Mesendoderm (in vitro differentiated cells): ENCODE measurements around the gene DNHD1.

ENCODE experiments used
- DNase-seq: peaks from one replicate; pipeline ENCODE4 v3.0.0; 2013
- H2AK5ac ChIP-seq: 2 replicates; pipeline ENCODE4 v1.6.1; 2013; ENCODE audit warnings: low read length, inconsistent platforms
- H2BK120ac ChIP-seq: 2 replicates; pipeline ENCODE4 v1.6.1; 2013; ENCODE audit warnings: low read depth, mild to moderate bottlenecking, low read length, moderate library complexity, mixed read lengths
- H2BK15ac ChIP-seq: replicated peaks from 2 replicates; pipeline ENCODE4 v1.6.1; 2013; ENCODE audit warnings: low read depth, mild to moderate bottlenecking, moderate library complexity
- H2BK5ac ChIP-seq: 2 replicates; pipeline ENCODE4 v1.6.1; 2013; ENCODE audit warnings: low read length, inconsistent platforms
- H3K18ac ChIP-seq: 2 replicates; pipeline ENCODE4 v1.6.1; 2013; ENCODE audit warnings: mild to moderate bottlenecking, low read length, mixed read lengths
- H3K23ac ChIP-seq: one replicate; pipeline ENCODE4 v1.6.1; 2013; ENCODE audit warnings: low read length
- H3K27ac ChIP-seq: 2 replicates; pipeline ENCODE4 v1.5.1; 2013; ENCODE audit warnings: low read depth, mild to moderate bottlenecking, inconsistent platforms, low read length, moderate library complexity
- H3K27me3 ChIP-seq: 2 replicates; pipeline ENCODE4 v1.6.1; 2013; ENCODE audit warnings: low read length, control low read depth, mild to moderate bottlenecking, inconsistent platforms; ENCODE audit not compliant: insufficient read depth, poor library complexity
- H3K36me3 ChIP-seq: 2 replicates; pipeline ENCODE4 v1.6.1; 2013; ENCODE audit warnings: low read length, inconsistent platforms; ENCODE audit not compliant: control insufficient read depth, insufficient read depth
- H3K4ac ChIP-seq: one replicate; pipeline ENCODE4 v1.6.1; 2013; ENCODE audit warnings: low read depth, mild to moderate bottlenecking, low read length, moderate library complexity
- H3K4me1 ChIP-seq: 2 replicates; pipeline ENCODE4 v1.6.1; 2013; ENCODE audit warnings: low read depth, low read length, inconsistent platforms; ENCODE audit not compliant: control insufficient read depth
- H3K4me2 ChIP-seq: 2 replicates; pipeline ENCODE4 v1.6.1; 2013; ENCODE audit warnings: low read length
- H3K4me3 ChIP-seq: 2 replicates; pipeline ENCODE4 v1.5.1; 2013; ENCODE audit warnings: mild to moderate bottlenecking, low read length
- H3K56ac ChIP-seq: one replicate; pipeline ENCODE4 v1.6.1; 2013; ENCODE audit warnings: low read length
- H3K79me1 ChIP-seq: 2 replicates; pipeline ENCODE4 v1.6.1; 2013; ENCODE audit warnings: low read length, inconsistent platforms
- H3K79me2 ChIP-seq: 2 replicates; pipeline ENCODE4 v1.6.1; 2013; ENCODE audit warnings: mild to moderate bottlenecking, low read length; ENCODE audit not compliant: control insufficient read depth, insufficient read depth
- H3K9ac ChIP-seq: 2 replicates; pipeline ENCODE4 v1.6.1; 2013; ENCODE audit warnings: low read length, inconsistent platforms
- H4K5ac ChIP-seq: one replicate; pipeline ENCODE4 v1.6.1; 2013; ENCODE audit warnings: low read length
- H4K8ac ChIP-seq: one replicate; pipeline ENCODE4 v1.6.1; 2013; ENCODE audit warnings: low read depth, mild to moderate bottlenecking, control low read depth, low read length, moderate library complexity
- WGBS: extraction: QIAGEN DNeasy Blood & Tissue Kit; methylation state at CpG from one replicate; pipeline ENCODE4 v1.1.7; 2013; ENCODE audit warnings: low lambda C conversion rate, missing lambda C conversion rate; ENCODE audit not compliant: insufficient coverage; ENCODE audit errors: extremely low coverage; 5-methylcytosine and 5-hydroxymethylcytosine counted together

DNHD1 gene

DNA sequence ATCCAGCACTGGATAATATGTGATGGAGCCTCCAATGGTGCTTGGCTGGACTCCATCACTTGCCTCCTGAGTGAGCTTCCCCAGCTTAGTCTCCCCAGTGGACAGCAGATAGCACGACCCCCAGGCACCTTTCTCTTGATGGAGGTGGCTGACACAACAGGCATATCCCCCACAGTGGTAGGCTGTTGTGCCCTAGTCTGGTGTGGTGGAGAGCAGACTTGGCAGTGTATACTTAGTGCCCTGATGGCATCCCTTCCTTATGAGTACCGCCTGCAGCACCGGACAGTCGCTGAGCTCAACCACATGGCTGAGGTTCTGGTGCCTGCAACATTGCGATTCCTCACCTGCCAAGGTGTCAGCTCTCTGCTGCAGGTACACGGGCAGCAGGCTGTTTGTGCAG, 50.1 kb downstream of the DNHD1 start:
- no peak overlapping the region for H3K4me2 ChIP-seq
- H3K27me3 ChIP-seq: no peaks in the 10 kb centered on the region
- no peaks in the 10 kb centered on the region for H3K4me1 ChIP-seq
- no peak overlapping the region for H4K8ac ChIP-seq
- no peak overlapping the region for H2AK5ac ChIP-seq
- no peaks in the 10 kb centered on the region for H3K36me3 ChIP-seq
- H3K4ac ChIP-seq: no peak overlapping the region
- H3K56ac ChIP-seq: no peak overlapping the region
- no peaks in the 10 kb centered on the region for H3K79me1 ChIP-seq
- no peak overlapping the region for H3K27ac ChIP-seq
- H3K79me2 ChIP-seq: no peaks in the 10 kb centered on the region
- H3K23ac ChIP-seq: no peak overlapping the region
- no peak overlapping the region for H4K5ac ChIP-seq
- H3K4me3 ChIP-seq: no peak overlapping the region
- no peak overlapping the region for H2BK5ac ChIP-seq
- H3K9ac ChIP-seq: no peak overlapping the region
- H2BK15ac ChIP-seq: no peak overlapping the region
- WGBS: no CpG with 5 or more reads among the region's 6 CpGs
- H2BK120ac ChIP-seq: no peak overlapping the region
- no peak overlapping the region for H3K18ac ChIP-seq
- no peak for DNase-seq

DNA sequence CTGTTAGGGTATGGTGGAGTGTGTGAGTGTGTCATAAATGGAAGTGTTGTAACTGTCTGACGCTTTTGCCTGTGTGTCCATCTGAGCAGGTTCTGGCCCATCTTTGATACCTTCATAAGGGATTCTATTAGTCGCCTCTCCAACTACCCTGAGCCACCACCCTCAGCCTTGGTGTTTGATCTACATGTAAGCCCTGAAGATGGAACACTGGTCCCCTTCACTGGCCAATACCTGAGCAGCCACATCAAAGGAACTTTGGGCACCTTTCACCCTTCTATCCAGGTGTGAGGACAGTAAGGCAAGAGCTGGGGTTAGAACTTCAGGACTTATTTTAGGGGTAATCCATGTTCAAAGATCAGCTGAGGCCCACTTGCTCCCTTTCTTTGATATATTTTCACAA, 51.0 kb downstream of the DNHD1 start:
- Histone ChIP-seq H3K79me2 (no peaks in the 10 kb centered on the region), H3K4ac (no peak overlapping the region), H2BK120ac (no peak overlapping the region), H3K23ac (no peak overlapping the region), H3K18ac (no peak overlapping the region), H3K4me2 (no peak overlapping the region), H4K5ac (no peak overlapping the region), H3K36me3 (no peaks in the 10 kb centered on the region), H4K8ac (no peak overlapping the region), H2BK5ac (no peak overlapping the region), H3K27me3 (no peaks in the 10 kb centered on the region), H3K9ac (no peak overlapping the region), H3K27ac (no peak overlapping the region), H3K56ac (no peak overlapping the region), H2BK15ac (no peak overlapping the region), H3K4me3 (no peak overlapping the region), H2AK5ac (no peak overlapping the region), H3K79me1 (no peaks in the 10 kb centered on the region), H3K4me1 (no peaks in the 10 kb centered on the region)
- no CpG with 5 or more reads among the region's 2 CpGs for WGBS
- DNase-seq: no peak

DNA sequence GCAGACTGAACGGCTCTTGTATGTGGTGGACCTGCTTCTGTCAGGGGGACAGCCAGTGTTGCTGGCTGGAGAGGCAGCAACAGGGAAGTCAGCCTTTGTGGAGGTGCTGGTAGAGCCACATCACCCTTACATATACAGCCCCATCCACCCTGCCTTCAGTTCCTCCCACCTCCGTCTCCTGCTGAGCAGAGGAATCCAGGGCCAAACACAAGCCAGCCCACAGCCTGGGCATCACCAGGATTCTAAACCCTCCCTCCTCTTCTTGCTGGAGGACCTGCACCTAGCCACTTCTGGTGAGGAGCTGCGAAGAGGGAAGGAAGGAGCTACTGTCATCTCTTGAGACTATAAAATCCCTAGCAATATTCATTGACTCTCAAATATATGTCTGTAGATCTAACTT, 51.6 kb downstream of the DNHD1 start:
- no peak overlapping the region for H2BK120ac ChIP-seq
- H3K4me2 ChIP-seq: no peak overlapping the region
- H3K79me1 ChIP-seq: no peaks in the 10 kb centered on the region
- no peak overlapping the region for H2AK5ac ChIP-seq
- no peak overlapping the region for H2BK15ac ChIP-seq
- H3K4me1 ChIP-seq: no peaks in the 10 kb centered on the region
- DNase-seq: no peak
- no peak overlapping the region for H2BK5ac ChIP-seq
- no CpG with 5 or more reads among the region's 3 CpGs for WGBS
- H3K23ac ChIP-seq: no peak overlapping the region
- H3K9ac ChIP-seq: no peak overlapping the region
- no peaks in the 10 kb centered on the region for H3K36me3 ChIP-seq
- no peaks in the 10 kb centered on the region for H3K27me3 ChIP-seq
- no peak overlapping the region for H4K5ac ChIP-seq
- H3K4me3 ChIP-seq: no peak overlapping the region
- no peak overlapping the region for H3K4ac ChIP-seq
- H3K27ac ChIP-seq: no peak overlapping the region
- H3K56ac ChIP-seq: no peak overlapping the region
- no peaks in the 10 kb centered on the region for H3K79me2 ChIP-seq
- H3K18ac ChIP-seq: no peak overlapping the region
- H4K8ac ChIP-seq: no peak overlapping the region

DNA sequence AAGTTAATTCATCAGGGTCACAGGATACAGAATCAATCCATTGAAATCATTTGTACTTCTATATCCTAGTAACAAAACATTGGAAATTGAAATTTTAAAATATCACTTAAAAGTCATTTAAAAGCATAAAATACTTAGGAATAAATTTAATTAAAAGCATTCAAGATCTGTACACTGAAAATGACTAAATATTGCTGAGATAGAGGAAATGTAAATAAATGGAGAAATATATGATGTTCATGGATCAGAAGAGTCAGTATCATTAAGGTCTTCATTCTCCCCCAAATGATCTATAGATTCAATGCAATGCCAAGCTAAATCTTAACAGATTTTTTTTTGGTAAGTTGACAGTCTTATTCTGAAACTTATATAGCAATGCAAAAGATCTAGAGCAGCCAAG, 56.6 kb downstream of the DNHD1 start:
- no peak overlapping the region for H3K4me3 ChIP-seq
- H3K23ac ChIP-seq: no peak overlapping the region
- H3K36me3 ChIP-seq: no peaks in the 10 kb centered on the region
- no peak overlapping the region for H3K4me2 ChIP-seq
- no peak overlapping the region for H3K18ac ChIP-seq
- no peak overlapping the region for H4K8ac ChIP-seq
- H3K27ac ChIP-seq: no peak overlapping the region
- no peaks in the 10 kb centered on the region for H3K79me2 ChIP-seq
- no peak overlapping the region for H4K5ac ChIP-seq
- H3K4ac ChIP-seq: no peak overlapping the region
- H2BK120ac ChIP-seq: no peak overlapping the region
- H2BK15ac ChIP-seq: no peak overlapping the region
- H2AK5ac ChIP-seq: no peak overlapping the region
- no peak overlapping the region for H2BK5ac ChIP-seq
- no peak overlapping the region for H3K56ac ChIP-seq
- no peak for DNase-seq
- H3K27me3 ChIP-seq: no peaks in the 10 kb centered on the region
- no peaks in the 10 kb centered on the region for H3K4me1 ChIP-seq
- H3K79me1 ChIP-seq: no peaks in the 10 kb centered on the region
- no peak overlapping the region for H3K9ac ChIP-seq

DNA sequence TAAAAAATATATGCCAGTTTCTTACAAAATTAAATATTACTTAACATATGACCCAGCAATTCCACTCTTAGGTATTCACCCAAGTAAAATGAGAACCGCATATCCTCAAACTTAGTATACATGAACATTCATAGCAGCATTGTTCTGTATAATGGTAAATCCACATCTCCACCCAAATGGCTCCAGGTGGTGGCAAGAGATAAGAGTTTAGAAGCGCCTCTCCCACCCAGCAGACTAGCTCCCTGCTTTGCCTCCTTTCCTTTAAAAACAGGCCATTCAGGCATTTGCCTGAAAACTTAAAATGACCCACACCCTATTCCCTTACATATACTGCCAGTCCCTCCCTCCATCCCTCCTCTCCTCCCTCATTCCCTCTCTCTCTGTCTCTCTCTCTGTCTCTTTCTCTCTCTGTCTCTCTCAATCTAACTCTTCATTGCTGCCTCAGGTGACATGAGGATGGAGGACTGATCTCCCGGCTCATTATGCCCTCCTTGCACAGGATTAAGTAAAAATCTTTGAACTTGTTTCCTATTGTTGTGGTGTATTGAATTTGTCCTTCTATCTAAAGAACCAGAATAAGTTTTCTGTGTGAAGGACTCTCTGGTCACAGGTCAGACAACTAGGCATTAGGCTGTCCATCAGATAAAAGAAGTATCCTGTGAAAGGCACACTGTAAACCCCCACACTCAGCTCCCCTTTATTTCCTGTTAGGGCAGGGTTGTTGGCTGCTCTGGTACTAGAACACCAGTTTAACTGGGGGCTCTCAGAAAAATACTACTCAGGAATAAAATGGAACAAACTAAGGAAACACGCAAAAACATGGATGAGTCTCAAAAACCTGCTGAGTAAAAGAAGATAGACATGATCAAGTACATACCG, 58.0 kb downstream of the DNHD1 start:
- Histone ChIP-seq H3K4me3 (no peak overlapping the region), H2BK5ac (no peak overlapping the region), H3K79me2 (no peaks in the 10 kb centered on the region), H2BK15ac (no peak overlapping the region), H3K79me1 (no peaks in the 10 kb centered on the region), H3K27ac (no peak overlapping the region), H2BK120ac (no peak overlapping the region), H3K9ac (no peak overlapping the region), H3K27me3 (no peaks in the 10 kb centered on the region), H3K56ac (no peak overlapping the region), H3K18ac (no peak overlapping the region), H4K5ac (no peak overlapping the region), H3K36me3 (no peaks in the 10 kb centered on the region), H3K4ac (no peak overlapping the region), H2AK5ac (no peak overlapping the region), H4K8ac (no peak overlapping the region), H3K23ac (no peak overlapping the region), H3K4me2 (no peak overlapping the region), H3K4me1 (no peaks in the 10 kb centered on the region)
- DNase-seq: no peak
- no CpG with 5 or more reads among the region's 5 CpGs for whole genome bisulfite sequencing
